GM19372 (cell line): Measurements from ENCODE around the gene IL33.

ENCODE experiments used
- ATAC-seq: cut with Tn5 transposase; IDR thresholded peaks from one replicate; pipeline ENCODE4 v1.9.1; 2021; ENCODE audit warnings: mild to moderate bottlenecking, low read depth, moderate library complexity; ENCODE audit not compliant: unreplicated experiment

The IL33 gene

GRCh38 chr9:6277417-6277816 lies 61.8 kb downstream of the IL33 start:
- ATAC-seq = no peak

GRCh38 chr9:6301858-6302257 lies 86.3 kb downstream of the IL33 start:
- no peak for ATAC-seq

GRCh38 chr9:6302417-6302816 lies 86.8 kb downstream of the IL33 start:
- no peak for ATAC-seq

DNA sequence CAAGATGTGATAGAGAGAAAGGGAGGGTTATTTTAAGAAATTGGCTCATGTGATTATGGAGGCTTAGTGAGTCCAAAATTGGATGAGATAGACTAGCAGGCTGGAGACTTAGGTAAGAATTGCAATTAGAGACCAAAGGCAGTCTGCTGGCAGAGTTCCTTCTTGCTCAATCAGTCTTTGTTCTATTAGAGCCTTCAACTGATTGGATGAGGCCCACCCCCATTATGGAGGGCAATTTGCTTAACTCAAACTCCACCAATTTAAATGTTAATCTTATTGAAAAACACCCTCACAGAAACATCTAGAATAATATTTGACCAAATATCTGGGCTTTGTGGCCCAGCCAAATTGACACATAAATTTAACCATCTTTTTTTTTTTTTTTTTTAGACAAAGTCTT lies 88.6 kb downstream of the IL33 start:
- ATAC-seq = no peak

DNA sequence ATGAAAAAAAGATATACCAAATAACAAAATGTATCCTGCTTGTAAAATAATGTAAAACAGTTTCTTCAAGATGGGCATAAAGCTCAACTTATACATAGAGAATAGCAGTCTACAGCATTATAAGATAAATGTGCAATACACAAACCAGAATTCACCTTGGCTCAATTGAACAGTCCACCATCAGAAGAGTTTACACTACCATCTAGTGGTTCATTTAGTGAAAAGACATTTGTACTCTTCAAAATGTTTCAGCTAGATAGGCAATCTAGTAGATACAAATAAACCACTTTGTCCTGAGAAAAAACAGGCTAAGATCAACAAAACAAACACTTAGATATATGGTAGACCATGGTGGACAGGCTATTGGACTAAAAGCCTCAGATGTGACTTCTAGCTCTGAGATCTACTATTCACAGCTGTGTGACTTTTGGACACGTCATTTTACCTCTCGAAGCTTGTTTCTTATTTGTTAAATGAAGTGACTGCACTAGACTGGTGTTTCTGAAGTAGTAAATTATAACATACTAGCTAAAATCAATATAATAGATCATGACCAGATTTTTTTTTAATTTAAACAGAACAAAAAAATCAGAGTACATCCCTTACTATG lies 90.5 kb downstream of the IL33 start:
- ATAC-seq = no peak
